AG10803 (cell line): ENCODE data around the gene TGFBR1.
A peak's percentile ranks its signal among the peaks of the same experiment; 100 is the strongest.
"Not testable (repeated sequence)": the region's sequence is repeated elsewhere in the genome, so short reads cannot be mapped to it uniquely, and the experiment has no call there.

Source experiments
- DNase-seq: peaks from one replicate; pipeline ENCODE4 v3.0.0; 2010; ENCODE audit warnings: low read depth
- H3K4me3 ChIP-seq: 2 replicates; pipeline ENCODE4 v1.5.1; 2011; ENCODE audit warnings: mild to moderate bottlenecking, low read length, control low read depth
- CTCF ChIP-seq: conservative IDR thresholded peaks from 2 replicates; pipeline ENCODE4 v1.5.1; 2011; ENCODE audit warnings: mild to moderate bottlenecking, low read length, control low read depth, inconsistent platforms

Gene TGFBR1

GRCh38 chr9:99087462-99087861, 17.5 kb upstream of the TGFBR1 start:
- no peak for TF ChIP-seq CTCF
- no peak for DNase-seq

GRCh38 chr9:99090336-99091130, 14.4 kb upstream of the TGFBR1 start:
- TF ChIP-seq CTCF = no peak
- H3K4me3 ChIP-seq = no peak overlapping the region
- peak; percentile 84 for DNase-seq

More at GRCh38 chr9:99087462-99087861, 17.5 kb upstream of the TGFBR1 start:
- H3K4me3 ChIP-seq = no peak overlapping the region

GRCh38 chr9:99092643-99093491, 12.0 kb upstream of the TGFBR1 start:
- TF ChIP-seq CTCF = no peak
- DNase-seq = no peak
- no peak overlapping the region for H3K4me3 ChIP-seq

GRCh38 chr9:99093492-99093791, 11.5 kb upstream of the TGFBR1 start:
- no peak overlapping the region for H3K4me3 ChIP-seq
- no peak for TF ChIP-seq CTCF
- no peak for DNase-seq

- TF ChIP-seq CTCF = no peak
- no peak for DNase-seq
- no peak overlapping the region for H3K4me3 ChIP-seq
Observed at GRCh38 chr9:99095565-99095964, 9.3 kb upstream of the TGFBR1 start.

GRCh38 chr9:99096409-99096808, 8.5 kb upstream of the TGFBR1 start:
- TF ChIP-seq CTCF = no peak
- no peak for DNase-seq
- H3K4me3 ChIP-seq = no peak overlapping the region

- not testable (repeated sequence) for H3K4me3 ChIP-seq, DNase-seq
Observed at GRCh38 chr9:99099806-99100585, 4.9 kb upstream of the TGFBR1 start.
